Measurements from ENCODE around the gene NXPH4.

NXPH4 gene

GRCh38 chr12:57183939-57184725 lies 32.5 kb upstream of the NXPH4 start:
- no peak for DNase-seq (ENCODE audit: low read depth in 3 of 3)

GRCh38 chr12:57185403-57185802 lies 31.2 kb upstream of the NXPH4 start:
- no peak for DNase-seq (ENCODE audit: low read depth in 3 of 3)

GRCh38 chr12:57185906-57186508 lies 30.6 kb upstream of the NXPH4 start:
- no peak for DNase-seq (ENCODE audit: low read depth in 3 of 3)

GRCh38 chr12:57187222-57188089 lies 29.1 kb upstream of the NXPH4 start:
- DNase-seq (ENCODE audit: low read depth in 3 of 3): no peak

- no peak for DNase-seq (ENCODE audit: low read depth in 3 of 3)
These were observed 28.5 kb upstream of the NXPH4 start for GRCh38 chr12:57188090-57188425.

GRCh38 chr12:57190037-57190436 lies 26.6 kb upstream of the NXPH4 start:
- no peak for DNase-seq (ENCODE audit: low read depth in 3 of 3)

GRCh38 chr12:57190821-57191220 lies 25.8 kb upstream of the NXPH4 start:
- DNase-seq (ENCODE audit: low read depth in 3 of 3): no peak

- no peak for DNase-seq (ENCODE audit: low read depth in 3 of 3)
These were observed 25.2 kb upstream of the NXPH4 start for GRCh38 chr12:57191410-57191809.

GRCh38 chr12:57192920-57193319 lies 23.7 kb upstream of the NXPH4 start:
- no peak for DNase-seq (ENCODE audit: low read depth in 3 of 3)

GRCh38 chr12:57193706-57194245 lies 22.8 kb upstream of the NXPH4 start:
- DNase-seq (ENCODE audit: low read depth in 3 of 3): no peak

GRCh38 chr12:57194253-57194652 lies 22.3 kb upstream of the NXPH4 start:
- DNase-seq (ENCODE audit: low read depth in 3 of 3): no peak

- DNase-seq (ENCODE audit: low read depth in 3 of 3): no peak
These were observed 21.4 kb upstream of the NXPH4 start for GRCh38 chr12:57195186-57195585.

- no peak for DNase-seq (ENCODE audit: low read depth in 3 of 3)
These were observed 20.8 kb upstream of the NXPH4 start for GRCh38 chr12:57195611-57196371.

- DNase-seq (ENCODE audit: low read depth in 3 of 3): no peak
These were observed 20.2 kb upstream of the NXPH4 start for GRCh38 chr12:57196439-57196838.

GRCh38 chr12:57196956-57197355 lies 19.6 kb upstream of the NXPH4 start:
- no peak for DNase-seq (ENCODE audit: low read depth in 3 of 3)

GRCh38 chr12:57198329-57198728 lies 18.3 kb upstream of the NXPH4 start:
- DNase-seq (ENCODE audit: low read depth in 3 of 3): no peak

GRCh38 chr12:57199191-57199590 lies 17.4 kb upstream of the NXPH4 start:
- no peak for DNase-seq (ENCODE audit: low read depth in 3 of 3)

GRCh38 chr12:57200497-57200896 lies 16.1 kb upstream of the NXPH4 start:
- no peak for DNase-seq (ENCODE audit: low read depth in 3 of 3)

- no peak for DNase-seq (ENCODE audit: low read depth in 3 of 3)
These were observed 15.4 kb upstream of the NXPH4 start for GRCh38 chr12:57201219-57201618.

GRCh38 chr12:57201631-57202030 lies 15.0 kb upstream of the NXPH4 start:
- DNase-seq (ENCODE audit: low read depth in 3 of 3): no peak

- no peak for DNase-seq (ENCODE audit: low read depth in 3 of 3)
These were observed 14.3 kb upstream of the NXPH4 start for GRCh38 chr12:57202321-57202720.

GRCh38 chr12:57203201-57203600 lies 13.4 kb upstream of the NXPH4 start:
- no peak for DNase-seq (ENCODE audit: low read depth in 3 of 3)

Measured in stimulated activated CD4-positive, alpha-beta T cell treated with anti-CD3 and anti-CD28 coated beads, TNF-alpha, amount 100 ng/mL, for 48 hours (primary cell).